HG03175 (cell line): ENCODE results near the gene BEAN1.
A peak's percentile ranks its signal among the peaks of the same experiment; 100 is the strongest.
"Not testable (repeated sequence)": the region's sequence is repeated elsewhere in the genome, so short reads cannot be mapped to it uniquely, and the experiment has no call there.

Experiments
- ATAC-seq: cut with Tn5 transposase; IDR thresholded peaks from one replicate; pipeline ENCODE4 v1.9.1; 2021; ENCODE audit warnings: mild to moderate bottlenecking, moderate library complexity; ENCODE audit not compliant: unreplicated experiment

The BEAN1 gene

GRCh38 chr16:66481081-66481942, 54.2 kb downstream of the BEAN1 start:
- no peak for ATAC-seq

- ATAC-seq: no peak
Observed at GRCh38 chr16:66481943-66482390, 54.9 kb downstream of the BEAN1 start.

- ATAC-seq: peak; percentile 68
Observed at GRCh38 chr16:66483689-66484452, 56.8 kb downstream of the BEAN1 start.

GRCh38 chr16:66484453-66485213, 57.5 kb downstream of the BEAN1 start:
- no peak for ATAC-seq

- ATAC-seq: no peak
Observed at GRCh38 chr16:66485376-66485775, 58.3 kb downstream of the BEAN1 start.

GRCh38 chr16:66486199-66486772, 59.2 kb downstream of the BEAN1 start:
- no peak for ATAC-seq

GRCh38 chr16:66486773-66487579, 59.9 kb downstream of the BEAN1 start:
- no peak for ATAC-seq

GRCh38 chr16:66487580-66488275, 60.6 kb downstream of the BEAN1 start:
- ATAC-seq: no peak

GRCh38 chr16:66488505-66488904, 61.4 kb downstream of the BEAN1 start:
- no peak for ATAC-seq

- ATAC-seq: no peak
Observed at GRCh38 chr16:66489385-66489784, 62.3 kb downstream of the BEAN1 start.

- ATAC-seq: no peak
Observed at GRCh38 chr16:66489818-66490217, 62.7 kb downstream of the BEAN1 start.

GRCh38 chr16:66490774-66491715, 64.0 kb downstream of the BEAN1 start:
- ATAC-seq: no peak

GRCh38 chr16:66491716-66492064, 64.6 kb downstream of the BEAN1 start:
- ATAC-seq: no peak

GRCh38 chr16:66493490-66494401, 66.7 kb downstream of the BEAN1 start:
- no peak for ATAC-seq

GRCh38 chr16:66494916-66495315, 67.8 kb downstream of the BEAN1 start:
- no peak for ATAC-seq

GRCh38 chr16:66495440-66495839, 68.3 kb downstream of the BEAN1 start:
- no peak for ATAC-seq

- ATAC-seq: not testable (repeated sequence)
Observed at GRCh38 chr16:66496226-66496625, 69.1 kb downstream of the BEAN1 start.
